Spleen (tissue), 11 donors: ENCODE results near the gene DOCK4. TPM values are rescaled to one million over a fixed set of nuclear protein-coding genes. Genes with fewer than 3 reads are reported as not detected.

Experiments
- DNase-seq: peaks from one replicate; pipeline ENCODE4 v3.0.0-alpha.2; 2020
- H3K27ac ChIP-seq, 8 donors: fragments of 200-600 bp; sonication (generic) in 7 of 8; 1 replicate in 4 of 8; 2 replicates in 4 of 8; pipeline versions ENCODE4 v1.5.0 to v1.8.0; 2016 to 2021; ENCODE audit warnings: inconsistent platforms in 4 of 8, mild to moderate bottlenecking in 4 of 8, moderate library complexity in 1 of 8
- H3K27me3 ChIP-seq, 7 donors: fragments of 200-600 bp; sonication (generic) in 6 of 7; replicated peaks in 1 of 7; 1 replicate in 4 of 7; 2 replicates in 3 of 7; pipeline versions ENCODE4 v1.5.0 to v1.8.0; 2016 to 2021; ENCODE audit warnings: inconsistent platforms in 3 of 7, mild to moderate bottlenecking in 1 of 7
- H3K36me3 ChIP-seq, 6 donors: fragments of 200-600 bp; sonication (generic) in 5 of 6; 1 replicate in 4 of 6; 2 replicates in 2 of 6; pipeline versions ENCODE4 v1.5.0 to v1.8.0; 2016 to 2021; ENCODE audit warnings: inconsistent platforms in 2 of 6
- H3K4me1 ChIP-seq, 6 donors: fragments of 200-600 bp; sonication (generic) in 5 of 6; 1 replicate in 3 of 6; 2 replicates in 3 of 6; pipeline versions ENCODE4 v1.5.0 to v1.8.0; 2016 to 2021; ENCODE audit warnings: inconsistent platforms in 3 of 6
- H3K4me3 ChIP-seq, 8 donors: fragments of 200-600 bp; sonication (generic) in 7 of 8; 1 replicate in 4 of 8; 2 replicates in 4 of 8; pipeline versions ENCODE4 v1.5.0 to v1.8.0; 2016 to 2021; ENCODE audit warnings: inconsistent platforms in 4 of 8, mild to moderate bottlenecking in 4 of 8, moderate library complexity in 2 of 8
- H3K9me3 ChIP-seq, 8 donors: fragments of 200-600 bp; sonication (generic) in 7 of 8; 1 replicate in 4 of 8; 2 replicates in 4 of 8; pipeline versions ENCODE4 v1.5.0 to v1.8.0; 2016 to 2021; ENCODE audit warnings: inconsistent platforms in 4 of 8
- CTCF ChIP-seq, 11 experiments: fragments of 200-600 bp in 7 of 11; fragments of 450-650 bp in 4 of 11; sonication (generic) in 4 of 11; IDR thresholded peaks in 8 of 11; conservative IDR thresholded peaks in 3 of 11; 1 replicate in 7 of 11; 2 replicates in 4 of 11; pipeline versions ENCODE4 v1.4.0 to v1.8.0; 2016 to 2021; ENCODE audit warnings: antibody characterized with exemption in 11 of 11, inconsistent platforms in 4 of 11, mild to moderate bottlenecking in 1 of 11
- POLR2A ChIP-seq, 3 donors: fragments of 450-650 bp; IDR thresholded peaks; one replicate each; pipeline ENCODE4 v1.5.1; 2017; ENCODE audit warnings: antibody characterized with exemption in 3 of 3, mild to moderate bottlenecking in 1 of 3
- POLR2AphosphoS5 ChIP-seq, 3 donors: sonication (generic); formaldehyde crosslinking; IDR thresholded peaks; one replicate each; pipeline ENCODE4 v1.5.1; 2017; ENCODE audit warnings: antibody characterized with exemption in 3 of 3
- WGBS, 5 donors: extraction: QIAGEN DNeasy Blood & Tissue Kit in 3 of 5; methylation state at CpG; one replicate each; pipeline versions ENCODE4 v1.1.5 to v1.1.7; 2013 to 2018; 5-methylcytosine and 5-hydroxymethylcytosine counted together
- intact Hi-C: fragments of 100-400 bp; cut with DNase I; formaldehyde crosslinking; loops from one replicate; pipeline ENCODE4 v1.15.0; 2023; ENCODE audit warnings: low total_unique reads
- polyA plus RNA-seq, 3 donors: library from polyadenylated mRNA; stranded (reverse); fragments of 200-250 nt; gene quantifications; one replicate each; pipeline ENCODE4 v1.2.1, GENCODE V29; 2013
- total RNA-seq, 7 donors: library from RNA; depleted of rRNA in 3 of 7; stranded (reverse); fragments of >200 nt in 3 of 7; fragmentation: NEBNext Ultra II Directional in 4 of 7; extraction: Animal tissue kit (Norgen Biotek cat#: 25700) in 4 of 7; gene quantifications; one replicate each; pipeline versions ENCODE4 v1.1.0 to v1.2.1, GENCODE V29; 2016 to 2021
- donor health status: healthy with polysubstance abuse.
- donor health status: DM: no; HTN: no; CAD: no; lungs with moderate emphysema.
- donor health status: DM: no; HTN: no; CAD: no.
- donor health status: Bipolar disorder and iron deficiency.
- donor health status: healthy.
- donor health status: DM: no; HTN: no; CAD: no.
- donor health status: DM: yes; HTN: yes; CAD: no.

DOCK4 gene
- total and polyA plus RNA-seq, 10 donors: 1.4 to 26.9 (median 14.2) TPM

DNA sequence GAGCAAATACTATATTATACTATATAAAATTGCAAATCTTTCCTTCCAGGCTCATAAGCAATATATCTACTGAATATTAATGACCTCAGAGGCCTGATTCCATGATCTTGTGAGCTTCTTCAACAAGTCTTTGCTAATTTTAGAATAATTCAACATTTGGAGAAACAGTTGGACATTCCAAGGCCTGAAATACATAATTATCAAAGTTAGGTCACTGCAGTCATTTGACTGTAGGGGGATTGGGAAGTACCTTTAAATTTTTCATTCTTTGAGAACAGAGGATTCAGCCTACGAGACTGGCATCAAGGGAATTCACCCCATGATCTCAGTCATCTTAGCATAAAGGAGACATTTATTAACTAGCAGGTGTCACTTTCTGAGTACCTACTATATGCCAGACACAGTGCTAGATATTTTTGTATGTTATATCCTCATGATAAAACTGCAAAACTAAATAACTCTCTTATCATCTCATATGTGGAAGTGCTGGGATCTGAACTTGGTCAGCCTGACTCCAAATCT is 85.4 kb downstream of the DOCK4 start:
- TF ChIP-seq POLR2AphosphoS5 (IDR thresholded peaks at IDR 0.05) (no peak), POLR2A (IDR thresholded peaks at IDR 0.05) (no peak)
- 70 to 90% (median 81%) methylated on average over 1 of the region's 1 CpG for WGBS, 5 donors
- no peaks in the 10 kb centered on the region for H3K36me3 ChIP-seq
- no peak overlapping the region for H3K4me3 ChIP-seq
- peaks cover 0 to 3% (median 0%) of the 10 kb centered on the region in 6 donors for H3K4me1 ChIP-seq
- H3K9me3 ChIP-seq: no peaks in the 10 kb centered on the region
- no peak for DNase-seq
- no peak overlapping the region for H3K27ac ChIP-seq
- intact Hi-C loops: no loop called here
- no peaks in the 10 kb centered on the region for H3K27me3 ChIP-seq

DNA sequence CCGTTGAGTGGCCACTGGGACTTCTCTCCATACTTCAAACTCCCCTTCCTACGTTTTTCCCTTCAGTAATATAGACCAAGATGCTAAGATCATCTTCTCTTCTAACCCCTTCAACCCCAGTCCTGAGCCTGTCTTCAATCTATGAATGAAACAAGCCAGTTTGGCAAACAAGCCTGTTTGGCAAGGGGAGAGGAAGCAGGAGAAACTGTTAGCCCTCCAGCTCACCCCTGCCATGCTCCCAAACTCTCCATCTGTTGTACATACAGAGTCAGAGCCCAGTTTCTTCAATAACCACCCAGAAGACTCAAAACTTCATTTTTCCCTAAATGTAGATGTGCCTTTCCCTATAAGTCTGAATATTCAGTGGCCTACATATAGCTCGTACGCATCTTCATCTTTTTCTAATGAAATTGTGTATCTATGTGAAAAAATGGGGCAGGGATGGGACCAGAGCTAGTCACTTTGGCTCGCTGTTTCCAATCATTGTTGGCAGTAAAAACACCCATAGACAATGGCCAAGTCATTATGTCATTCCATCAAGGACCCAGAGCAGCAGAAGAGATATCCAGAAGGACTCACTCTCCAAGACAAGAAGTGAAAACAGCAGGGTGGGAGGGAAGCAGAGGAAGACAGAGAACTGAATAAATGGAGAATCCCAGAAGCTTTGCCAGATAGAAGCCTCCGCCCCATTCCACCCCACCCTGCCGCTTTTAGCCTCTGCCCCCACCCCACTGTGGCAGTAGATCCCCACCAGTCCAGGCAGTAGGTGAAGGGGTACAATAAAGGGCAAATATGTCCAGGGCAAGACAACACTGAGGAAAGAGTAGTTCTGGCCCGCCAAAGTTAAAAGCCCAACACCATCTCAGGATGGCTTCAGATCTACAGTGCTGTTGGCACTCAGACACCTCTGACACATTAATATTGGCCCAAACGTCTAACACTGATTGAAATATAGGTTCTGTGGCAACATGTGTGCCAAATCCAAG is 87.3 kb downstream of the DOCK4 start:
- no peak for TF ChIP-seq CTCF (IDR thresholded peaks at IDR 0.05 in 8 of 11, conservative IDR thresholded peaks at IDR 0.05 in 3 of 11)
- TF ChIP-seq POLR2AphosphoS5 (IDR thresholded peaks at IDR 0.05): no peak
- no peak for TF ChIP-seq POLR2A (IDR thresholded peaks at IDR 0.05)

DNA sequence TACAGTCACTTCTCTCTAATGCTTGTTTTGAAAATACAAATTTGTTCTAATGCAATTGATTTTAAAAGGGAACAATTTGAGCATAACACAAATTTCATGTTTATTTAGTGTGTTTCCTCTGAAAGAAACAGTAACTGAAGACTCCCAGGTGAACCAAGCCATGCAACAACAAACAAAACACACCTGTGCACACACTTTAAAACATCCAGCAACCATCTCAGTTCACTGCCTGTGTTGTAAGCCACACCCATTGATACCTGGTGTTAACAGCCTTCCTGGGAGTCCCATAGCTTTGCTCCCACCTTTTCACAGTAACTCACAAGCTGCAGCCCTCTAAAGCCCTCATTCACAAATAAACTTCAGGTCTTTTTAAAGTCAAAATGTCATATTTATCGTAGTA is 89.3 kb downstream of the DOCK4 start:
- Histone ChIP-seq H3K36me3 (no peaks in the 10 kb centered on the region), H3K27me3 (no peaks in the 10 kb centered on the region), H3K4me1 (peaks cover 0 to 11% (median 2%) of the 10 kb centered on the region in 6 donors), H3K9me3 (no peaks in the 10 kb centered on the region), H3K4me3 (no peak overlapping the region), H3K27ac (no peak overlapping the region)
- WGBS, 5 donors: 83 to 90% (median 85%) methylated on average over 1 of the region's 1 CpG
- TF ChIP-seq POLR2AphosphoS5 (IDR thresholded peaks at IDR 0.05) (no peak), CTCF (IDR thresholded peaks at IDR 0.05 in 8 of 11, conservative IDR thresholded peaks at IDR 0.05 in 3 of 11) (no peak), POLR2A (IDR thresholded peaks at IDR 0.05) (no peak)
- intact Hi-C loops: no loop called here
- no peak for DNase-seq

More for the DNA sequence above, 87.3 kb downstream of the DOCK4 start:
- no peak overlapping the region for H3K4me3 ChIP-seq
- 80 to 89% (median 86%) methylated on average over 9 of the region's 9 CpGs for WGBS, 5 donors
- H3K36me3 ChIP-seq: no peaks in the 10 kb centered on the region
- H3K9me3 ChIP-seq: no peaks in the 10 kb centered on the region
- intact Hi-C loops: no loop called here
- H3K27ac ChIP-seq: no peak overlapping the region
- H3K27me3 ChIP-seq: no peaks in the 10 kb centered on the region
- no peak for DNase-seq
- peaks cover 0 to 3% (median 0%) of the 10 kb centered on the region in 6 donors for H3K4me1 ChIP-seq

GRCh38 chr7:112116358-112116757 is 89.8 kb downstream of the DOCK4 start:
- TF ChIP-seq POLR2A (IDR thresholded peaks at IDR 0.05): no peak
- no peak for TF ChIP-seq POLR2AphosphoS5 (IDR thresholded peaks at IDR 0.05)
- 90 to 96% (median 95%) methylated on average over 2 of the region's 2 CpGs for WGBS, 5 donors
- intact Hi-C loops: no loop called here
- DNase-seq: no peak
- Histone ChIP-seq H3K4me1 (peaks cover 0 to 11% (median 0%) of the 10 kb centered on the region in 6 donors), H3K27me3 (no peaks in the 10 kb centered on the region), H3K27ac (no peak overlapping the region), H3K36me3 (no peaks in the 10 kb centered on the region), H3K4me3 (no peak overlapping the region), H3K9me3 (no peaks in the 10 kb centered on the region)

DNA sequence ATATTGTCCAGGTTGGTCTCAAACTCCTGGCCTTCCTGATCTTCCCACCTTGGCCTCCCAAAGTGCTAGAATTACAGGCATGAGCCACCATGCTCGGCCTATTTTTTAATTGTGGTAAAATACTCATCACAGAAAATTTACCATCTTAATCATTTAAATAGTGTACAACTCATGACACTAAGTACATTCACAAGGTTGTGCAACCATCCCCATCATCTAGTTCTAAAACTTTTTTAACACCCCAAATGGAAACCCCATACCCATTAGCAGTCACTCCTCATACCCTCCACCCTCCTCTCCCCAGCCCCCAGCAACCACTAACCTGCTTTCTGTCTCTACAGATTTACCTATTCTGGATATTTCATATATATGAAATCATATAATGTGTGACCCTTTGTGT is 90.3 kb downstream of the DOCK4 start:
- TF ChIP-seq POLR2A (IDR thresholded peaks at IDR 0.05) (no peak), POLR2AphosphoS5 (IDR thresholded peaks at IDR 0.05) (no peak), CTCF (IDR thresholded peaks at IDR 0.05 in 8 of 11, conservative IDR thresholded peaks at IDR 0.05 in 3 of 11) (no peak)
- Histone ChIP-seq H3K27me3 (no peaks in the 10 kb centered on the region), H3K4me3 (no peak overlapping the region), H3K36me3 (no peaks in the 10 kb centered on the region), H3K4me1 (peaks cover 0 to 11% (median 0%) of the 10 kb centered on the region in 6 donors), H3K9me3 (no peaks in the 10 kb centered on the region), H3K27ac (no peak overlapping the region)
- intact Hi-C loops: no loop called here
- 83 to 95% (median 90%) methylated on average over 1 of the region's 1 CpG for WGBS, 5 donors
- DNase-seq: no peak
